Measurements from ENCODE around the gene C4orf17.

GRCh38 chr4:99506781-99507180, 4.0 kb upstream of the C4orf17 start:
- TF ChIP-seq, protein P1, sequence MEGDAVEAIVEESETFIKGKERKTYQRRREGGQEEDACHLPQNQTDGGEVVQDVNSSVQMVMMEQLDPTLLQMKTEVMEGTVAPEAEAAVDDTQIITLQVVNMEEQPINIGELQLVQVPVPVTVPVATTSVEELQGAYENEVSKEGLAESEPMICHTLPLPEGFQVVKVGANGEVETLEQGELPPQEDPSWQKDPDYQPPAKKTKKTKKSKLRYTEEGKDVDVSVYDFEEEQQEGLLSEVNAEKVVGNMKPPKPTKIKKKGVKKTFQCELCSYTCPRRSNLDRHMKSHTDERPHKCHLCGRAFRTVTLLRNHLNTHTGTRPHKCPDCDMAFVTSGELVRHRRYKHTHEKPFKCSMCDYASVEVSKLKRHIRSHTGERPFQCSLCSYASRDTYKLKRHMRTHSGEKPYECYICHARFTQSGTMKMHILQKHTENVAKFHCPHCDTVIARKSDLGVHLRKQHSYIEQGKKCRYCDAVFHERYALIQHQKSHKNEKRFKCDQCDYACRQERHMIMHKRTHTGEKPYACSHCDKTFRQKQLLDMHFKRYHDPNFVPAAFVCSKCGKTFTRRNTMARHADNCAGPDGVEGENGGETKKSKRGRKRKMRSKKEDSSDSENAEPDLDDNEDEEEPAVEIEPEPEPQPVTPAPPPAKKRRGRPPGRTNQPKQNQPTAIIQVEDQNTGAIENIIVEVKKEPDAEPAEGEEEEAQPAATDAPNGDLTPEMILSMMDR (IDR thresholded peaks at IDR 0.05 in 4 of 5, conservative IDR thresholded peaks at IDR 0.05 in 1 of 5): no peak
- no peak for TF ChIP-seq POLR2A (IDR thresholded peaks at IDR 0.05)
